ENCODE data around the gene LHFPL6.

The LHFPL6 gene

GRCh38 chr13:39505151-39505550 lies 97.8 kb downstream of the LHFPL6 start:
- no peaks in the 10 kb centered on the region for H3F3A ChIP-seq (ENCODE audit: insufficient read depth, low read length)
- no peaks in the 10 kb centered on the region for H3K27me3 ChIP-seq (replicated peaks; ENCODE audit: insufficient read depth, low read length)
- TF ChIP-seq EZH2 (optimal IDR thresholded peaks at IDR 0.05; ENCODE audit: low read depth, low read length) = no peak
- TF ChIP-seq CTCF (IDR thresholded peaks at IDR 0.05; ENCODE audit: low read length) = no peak
- no peak for TF ChIP-seq EZH2phosphoT487 (IDR thresholded peaks at IDR 0.05; ENCODE audit: low read length)
- no peaks in the 10 kb centered on the region for H4K20me1 ChIP-seq (ENCODE audit: insufficient read depth, low read length)
- H2AFZ ChIP-seq (ENCODE audit: low read length) = no peak overlapping the region
- DNase-seq = no peak
- H3K36me3 ChIP-seq (replicated peaks; ENCODE audit: insufficient read depth, low read length) = no peaks in the 10 kb centered on the region
- no peak overlapping the region for H3K4me2 ChIP-seq (ENCODE audit: low read depth, low read length)
- H3K27ac ChIP-seq (ENCODE audit: low read length) = no peak overlapping the region
- H3K9me2 ChIP-seq (replicated peaks; ENCODE audit: insufficient read depth, low read length) = no peaks in the 10 kb centered on the region
- no peaks in the 10 kb centered on the region for H3K79me2 ChIP-seq (ENCODE audit: low read length)
- no peaks in the 10 kb centered on the region for H3K9me3 ChIP-seq (replicated peaks; ENCODE audit: insufficient read depth, low read length)
- no peak overlapping the region for H3K4me3 ChIP-seq (ENCODE audit: low read length)
- H3K9ac ChIP-seq (ENCODE audit: low read length) = no peak overlapping the region
- 0 out of 2 replicates have a peak, but pooled peaks cover 3% of the 10 kb centered on the region for H3K4me1 ChIP-seq (ENCODE audit: low read length)

- H2AFZ ChIP-seq (ENCODE audit: low read length) = no peak overlapping the region
- no peaks in the 10 kb centered on the region for H3K4me1 ChIP-seq (ENCODE audit: low read length)
- H3K27ac ChIP-seq (ENCODE audit: low read length) = no peak overlapping the region
- no peaks in the 10 kb centered on the region for H3K36me3 ChIP-seq (replicated peaks; ENCODE audit: insufficient read depth, low read length)
- no peaks in the 10 kb centered on the region for H3K9me2 ChIP-seq (replicated peaks; ENCODE audit: insufficient read depth, low read length)
- no peaks in the 10 kb centered on the region for H3K27me3 ChIP-seq (replicated peaks; ENCODE audit: insufficient read depth, low read length)
- no peaks in the 10 kb centered on the region for H4K20me1 ChIP-seq (ENCODE audit: insufficient read depth, low read length)
- H3K9me3 ChIP-seq (replicated peaks; ENCODE audit: insufficient read depth, low read length) = no peaks in the 10 kb centered on the region
- no peak overlapping the region for H3K4me2 ChIP-seq (ENCODE audit: low read depth, low read length)
- no peak overlapping the region for H3K4me3 ChIP-seq (ENCODE audit: low read length)
- H3F3A ChIP-seq (ENCODE audit: insufficient read depth, low read length) = no peaks in the 10 kb centered on the region
- DNase-seq = no peak
- H3K9ac ChIP-seq (ENCODE audit: low read length) = no peak overlapping the region
- H3K79me2 ChIP-seq (ENCODE audit: low read length) = no peaks in the 10 kb centered on the region
- no peak for TF ChIP-seq EZH2 (optimal IDR thresholded peaks at IDR 0.05; ENCODE audit: low read depth, low read length)
- TF ChIP-seq CTCF (IDR thresholded peaks at IDR 0.05; ENCODE audit: low read length) = no peak
- TF ChIP-seq EZH2phosphoT487 (IDR thresholded peaks at IDR 0.05; ENCODE audit: low read length) = no peak
These were observed 99.9 kb downstream of the LHFPL6 start for GRCh38 chr13:39503048-39503447.

- H3K4me2 ChIP-seq (ENCODE audit: low read depth, low read length) = no peak overlapping the region
- H3K79me2 ChIP-seq (ENCODE audit: low read length) = no peaks in the 10 kb centered on the region
- TF ChIP-seq EZH2phosphoT487 (IDR thresholded peaks at IDR 0.05; ENCODE audit: low read length) (no peak), EZH2 (optimal IDR thresholded peaks at IDR 0.05; ENCODE audit: low read depth, low read length) (no peak), CTCF (IDR thresholded peaks at IDR 0.05; ENCODE audit: low read length) (no peak)
- H3K9ac ChIP-seq (ENCODE audit: low read length) = no peak overlapping the region
- H2AFZ ChIP-seq (ENCODE audit: low read length) = no peak overlapping the region
- no peak overlapping the region for H3K4me3 ChIP-seq (ENCODE audit: low read length)
- no peak overlapping the region for H3K27ac ChIP-seq (ENCODE audit: low read length)
- no peaks in the 10 kb centered on the region for H3K27me3 ChIP-seq (replicated peaks; ENCODE audit: insufficient read depth, low read length)
- no peaks in the 10 kb centered on the region for H3K9me2 ChIP-seq (replicated peaks; ENCODE audit: insufficient read depth, low read length)
- H3K9me3 ChIP-seq (replicated peaks; ENCODE audit: insufficient read depth, low read length) = no peaks in the 10 kb centered on the region
- no peak for DNase-seq
- H3F3A ChIP-seq (ENCODE audit: insufficient read depth, low read length) = no peaks in the 10 kb centered on the region
- no peaks in the 10 kb centered on the region for H3K4me1 ChIP-seq (ENCODE audit: low read length)
- H3K36me3 ChIP-seq (replicated peaks; ENCODE audit: insufficient read depth, low read length) = no peaks in the 10 kb centered on the region
- H4K20me1 ChIP-seq (ENCODE audit: insufficient read depth, low read length) = no peaks in the 10 kb centered on the region
These were observed 101.2 kb downstream of the LHFPL6 start for GRCh38 chr13:39501702-39502324.

All from MM.1S (cell line).